Naive B cell (primary cell): ENCODE results near the gene PIPOX. TPM values are rescaled to one million over a fixed set of nuclear protein-coding genes. Genes with fewer than 3 reads are reported as not detected.

ENCODE experiments used
- ATAC-seq, 2 donors: fragments of 150-1000 bp; cut with Tn5 transposase; 2 replicates each; pipeline ENCODE4 v1.10.0; 2021; ENCODE audit warnings: low read depth in 2 of 2, mild to moderate bottlenecking in 2 of 2, moderate library complexity in 2 of 2
- DNase-seq: peaks from one replicate; pipeline ENCODE4 v3.0.0; 2022
- H3K27ac Mint-ChIP-seq, 6 donors: one replicate each; pipeline ENCODE4 v1.8.0; 2020 to 2022; ENCODE audit warnings: mild to moderate bottlenecking in 6 of 6, mixed read lengths in 6 of 6, moderate library complexity in 5 of 6, inconsistent platforms in 2 of 6
- H3K27me3 Mint-ChIP-seq, 3 donors: one replicate each; pipeline ENCODE4 v1.8.0; 2021 to 2022; ENCODE audit warnings: mixed read lengths in 3 of 3, mild to moderate bottlenecking in 1 of 3
- H3K36me3 Mint-ChIP-seq, 2 donors: one replicate each; pipeline ENCODE4 v1.8.0; 2020 to 2022; ENCODE audit warnings: mixed read lengths in 2 of 2, inconsistent platforms in 1 of 2, mild to moderate bottlenecking in 1 of 2
- H3K4me1 Mint-ChIP-seq, 3 donors: one replicate each; pipeline ENCODE4 v1.8.0; 2020 to 2022; ENCODE audit warnings: mixed read lengths in 3 of 3, inconsistent platforms in 1 of 3, mild to moderate bottlenecking in 1 of 3, moderate library complexity in 1 of 3
- H3K4me3 Mint-ChIP-seq, 8 donors: one replicate each; pipeline ENCODE4 v1.8.0; 2020 to 2022; ENCODE audit warnings: mild to moderate bottlenecking in 8 of 8, mixed read lengths in 8 of 8, moderate library complexity in 8 of 8, inconsistent platforms in 2 of 8
- H3K9me3 Mint-ChIP-seq, 7 donors: one replicate each; pipeline ENCODE4 v1.8.0; 2020 to 2022; ENCODE audit warnings: mixed read lengths in 7 of 7, mild to moderate bottlenecking in 5 of 7, inconsistent platforms in 2 of 7, moderate library complexity in 1 of 7
- polyA plus RNA-seq, 6 donors: library from polyadenylated mRNA; unstranded; fragments of 300-500 nt; fragmentation: Illumina TruSeq; gene quantifications; one replicate each; pipeline ENCODE4 v1.2.3, GENCODE V29; 2021; ENCODE audit warnings: low read depth in 6 of 6

Gene PIPOX
- polyA plus RNA-seq, 6 donors from 2014 or later = 0.23 to 2.8 (median 0.98) TPM

- Mint-ChIP-seq H3K36me3 (no peaks in the 10 kb centered on the region), H3K4me3 (peak overlapping the region in 1 of 8 donors; percentile 0), H3K4me1 (peaks cover 15 to 24% (median 17%) of the 10 kb centered on the region in 3 donors), H3K27ac (peak overlapping the region in 2 of 6 donors; percentile 53 to 77), H3K9me3 (no peaks in the 10 kb centered on the region), H3K27me3 (peaks cover 4 to 14% (median 13%) of the 10 kb centered on the region in 3 donors)
- DNase-seq (peak; percentile 18), ATAC-seq (no peak)
Measured at GRCh38 chr17:29043539-29044145, 701 bp downstream of the PIPOX start.

GRCh38 chr17:29045026-29045425 is 2.1 kb downstream of the PIPOX start:
- H3K4me3 Mint-ChIP-seq = no peak overlapping the region

GRCh38 chr17:29045734-29046472 is 3.0 kb downstream of the PIPOX start:
- Mint-ChIP-seq H3K27me3 (peaks cover 5 to 25% (median 21%) of the 10 kb centered on the region in 3 donors), H3K4me1 (peaks cover 15 to 24% (median 17%) of the 10 kb centered on the region in 3 donors), H3K9me3 (no peaks in the 10 kb centered on the region), H3K27ac (no peak overlapping the region), H3K36me3 (no peaks in the 10 kb centered on the region), H3K4me3 (no peak overlapping the region)
- no peak for DNase-seq
- ATAC-seq = no peak

More at GRCh38 chr17:29045026-29045425, 2.1 kb downstream of the PIPOX start:
- Mint-ChIP-seq H3K4me1 (peaks cover 15 to 24% (median 17%) of the 10 kb centered on the region in 3 donors), H3K27ac (no peak overlapping the region), H3K36me3 (no peaks in the 10 kb centered on the region), H3K27me3 (peaks cover 4 to 25% (median 21%) of the 10 kb centered on the region in 3 donors), H3K9me3 (no peaks in the 10 kb centered on the region)
- no peak for ATAC-seq
- no peak for DNase-seq

GRCh38 chr17:29046473-29046839 is 3.5 kb downstream of the PIPOX start:
- Mint-ChIP-seq H3K4me1 (peaks cover 15 to 21% (median 17%) of the 10 kb centered on the region in 3 donors), H3K36me3 (no peaks in the 10 kb centered on the region), H3K27ac (no peak overlapping the region), H3K27me3 (peaks cover 5 to 25% (median 21%) of the 10 kb centered on the region in 3 donors), H3K4me3 (peak overlapping the region in 1 of 8 donors; percentile 73), H3K9me3 (no peaks in the 10 kb centered on the region)
- DNase-seq = no peak
- ATAC-seq = no peak

- H3K9me3 Mint-ChIP-seq = no peaks in the 10 kb centered on the region
- H3K27me3 Mint-ChIP-seq = peaks cover 10 to 25% (median 21%) of the 10 kb centered on the region in 3 donors
- peak overlapping the region in 3 of 6 donors; percentile 37 to 49 (median 47) for H3K27ac Mint-ChIP-seq
- DNase-seq (no peak), ATAC-seq (no peak)
- no peaks in the 10 kb centered on the region for H3K36me3 Mint-ChIP-seq
- H3K4me3 Mint-ChIP-seq = no peak overlapping the region
- peaks cover 0 to under 1% (median 0%) of the 10 kb centered on the region in 3 donors for H3K4me1 Mint-ChIP-seq
Measured at GRCh38 chr17:29048440-29049368, 5.8 kb downstream of the PIPOX start.

GRCh38 chr17:29049541-29050145 is 6.7 kb downstream of the PIPOX start:
- ATAC-seq (no peak), DNase-seq (no peak)
- H3K27ac Mint-ChIP-seq = no peak overlapping the region
- H3K4me3 Mint-ChIP-seq = no peak overlapping the region
- H3K36me3 Mint-ChIP-seq = no peaks in the 10 kb centered on the region
- no peaks in the 10 kb centered on the region for H3K9me3 Mint-ChIP-seq
- H3K27me3 Mint-ChIP-seq = peaks cover 10 to 25% (median 21%) of the 10 kb centered on the region in 3 donors
- H3K4me1 Mint-ChIP-seq = no peaks in the 10 kb centered on the region

GRCh38 chr17:29050176-29050575 is 7.2 kb downstream of the PIPOX start:
- no peak overlapping the region for H3K4me3 Mint-ChIP-seq
- DNase-seq (no peak), ATAC-seq (no peak)
- no peaks in the 10 kb centered on the region for H3K9me3 Mint-ChIP-seq
- peaks cover 10 to 25% (median 21%) of the 10 kb centered on the region in 3 donors for H3K27me3 Mint-ChIP-seq
- no peak overlapping the region for H3K27ac Mint-ChIP-seq
- no peaks in the 10 kb centered on the region for H3K36me3 Mint-ChIP-seq
- no peaks in the 10 kb centered on the region for H3K4me1 Mint-ChIP-seq

- Mint-ChIP-seq H3K27me3 (peaks cover 10 to 21% (median 16%) of the 10 kb centered on the region in 3 donors), H3K9me3 (no peaks in the 10 kb centered on the region), H3K4me1 (no peaks in the 10 kb centered on the region), H3K4me3 (no peak overlapping the region), H3K36me3 (no peaks in the 10 kb centered on the region), H3K27ac (peak overlapping the region in 1 of 6 donors; percentile 72)
- DNase-seq (no peak), ATAC-seq (no peak)
Measured at GRCh38 chr17:29051194-29051593, 8.3 kb downstream of the PIPOX start.

GRCh38 chr17:29051731-29052130 is 8.8 kb downstream of the PIPOX start:
- H3K27ac Mint-ChIP-seq = no peak overlapping the region

GRCh38 chr17:29054835-29055234 is 11.9 kb downstream of the PIPOX start:
- H3K27ac Mint-ChIP-seq = no peak overlapping the region
- H3K4me3 Mint-ChIP-seq = no peak overlapping the region

More at GRCh38 chr17:29051731-29052130, 8.8 kb downstream of the PIPOX start:
- Mint-ChIP-seq H3K36me3 (no peaks in the 10 kb centered on the region), H3K4me3 (no peak overlapping the region), H3K9me3 (no peaks in the 10 kb centered on the region), H3K4me1 (no peaks in the 10 kb centered on the region), H3K27me3 (peaks cover 10 to 16% (median 12%) of the 10 kb centered on the region in 3 donors)
- ATAC-seq (no peak), DNase-seq (no peak)

GRCh38 chr17:29057361-29057760 is 14.4 kb downstream of the PIPOX start:
- no peaks in the 10 kb centered on the region for H3K9me3 Mint-ChIP-seq

More at GRCh38 chr17:29054835-29055234, 11.9 kb downstream of the PIPOX start:
- Mint-ChIP-seq H3K36me3 (no peaks in the 10 kb centered on the region), H3K27me3 (peaks cover 0 to 8% (median under 1%) of the 10 kb centered on the region in 3 donors), H3K9me3 (no peaks in the 10 kb centered on the region), H3K4me1 (no peaks in the 10 kb centered on the region)
- ATAC-seq (no peak), DNase-seq (no peak)

GRCh38 chr17:29058391-29058790 is 15.4 kb downstream of the PIPOX start:
- no peak overlapping the region for H3K27ac Mint-ChIP-seq
- H3K4me3 Mint-ChIP-seq = no peak overlapping the region
- DNase-seq (no peak), ATAC-seq (no peak)
- H3K9me3 Mint-ChIP-seq = no peaks in the 10 kb centered on the region
- H3K4me1 Mint-ChIP-seq = no peaks in the 10 kb centered on the region
- H3K27me3 Mint-ChIP-seq = no peaks in the 10 kb centered on the region
- H3K36me3 Mint-ChIP-seq = no peaks in the 10 kb centered on the region

More at GRCh38 chr17:29057361-29057760, 14.4 kb downstream of the PIPOX start:
- no peaks in the 10 kb centered on the region for H3K36me3 Mint-ChIP-seq
- no peaks in the 10 kb centered on the region for H3K27me3 Mint-ChIP-seq
- no peaks in the 10 kb centered on the region for H3K4me1 Mint-ChIP-seq
- peak overlapping the region in 1 of 6 donors; percentile 21 for H3K27ac Mint-ChIP-seq
- DNase-seq (no peak), ATAC-seq (no peak)
- H3K4me3 Mint-ChIP-seq = no peak overlapping the region

GRCh38 chr17:29059281-29059680 is 16.3 kb downstream of the PIPOX start:
- Mint-ChIP-seq H3K36me3 (no peaks in the 10 kb centered on the region), H3K27ac (no peak overlapping the region), H3K9me3 (no peaks in the 10 kb centered on the region), H3K4me1 (no peaks in the 10 kb centered on the region), H3K27me3 (no peaks in the 10 kb centered on the region), H3K4me3 (no peak overlapping the region)
- ATAC-seq (no peak), DNase-seq (no peak)
